Measurements from ENCODE around the gene PACRG.

DNA sequence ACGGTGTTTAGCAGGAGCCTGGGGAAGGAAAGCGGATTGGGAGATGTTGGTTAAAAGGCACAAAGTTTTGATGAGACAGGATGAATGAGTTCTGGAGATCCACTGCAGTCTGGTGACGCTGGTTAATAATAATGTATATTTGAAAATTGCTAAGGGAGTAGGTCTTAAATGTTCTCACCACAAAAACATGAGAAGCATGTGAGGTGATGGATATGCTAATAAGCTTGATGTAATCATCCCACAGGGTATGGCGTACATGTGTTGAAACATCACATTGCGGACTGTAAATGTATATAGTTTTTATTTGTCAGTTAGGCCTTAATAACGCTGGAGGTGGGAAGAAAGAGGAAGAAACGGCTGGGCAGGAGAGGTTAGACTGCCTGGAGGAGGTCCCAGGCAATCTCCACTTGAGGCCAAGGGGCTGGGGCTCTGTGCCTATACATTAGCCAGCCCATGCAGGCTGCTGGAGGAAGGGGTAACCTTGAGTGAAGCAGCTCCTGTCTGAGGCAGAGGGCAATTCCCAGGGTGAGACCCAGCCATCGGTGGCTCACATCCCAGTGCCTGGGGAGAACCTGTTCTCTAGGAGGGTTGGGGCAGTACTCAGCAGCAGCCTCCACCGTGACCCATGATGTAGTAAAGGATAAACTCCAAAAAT, 498.5 kb downstream of the PACRG start:
- TF ChIP-seq, protein P1, sequence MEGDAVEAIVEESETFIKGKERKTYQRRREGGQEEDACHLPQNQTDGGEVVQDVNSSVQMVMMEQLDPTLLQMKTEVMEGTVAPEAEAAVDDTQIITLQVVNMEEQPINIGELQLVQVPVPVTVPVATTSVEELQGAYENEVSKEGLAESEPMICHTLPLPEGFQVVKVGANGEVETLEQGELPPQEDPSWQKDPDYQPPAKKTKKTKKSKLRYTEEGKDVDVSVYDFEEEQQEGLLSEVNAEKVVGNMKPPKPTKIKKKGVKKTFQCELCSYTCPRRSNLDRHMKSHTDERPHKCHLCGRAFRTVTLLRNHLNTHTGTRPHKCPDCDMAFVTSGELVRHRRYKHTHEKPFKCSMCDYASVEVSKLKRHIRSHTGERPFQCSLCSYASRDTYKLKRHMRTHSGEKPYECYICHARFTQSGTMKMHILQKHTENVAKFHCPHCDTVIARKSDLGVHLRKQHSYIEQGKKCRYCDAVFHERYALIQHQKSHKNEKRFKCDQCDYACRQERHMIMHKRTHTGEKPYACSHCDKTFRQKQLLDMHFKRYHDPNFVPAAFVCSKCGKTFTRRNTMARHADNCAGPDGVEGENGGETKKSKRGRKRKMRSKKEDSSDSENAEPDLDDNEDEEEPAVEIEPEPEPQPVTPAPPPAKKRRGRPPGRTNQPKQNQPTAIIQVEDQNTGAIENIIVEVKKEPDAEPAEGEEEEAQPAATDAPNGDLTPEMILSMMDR (IDR thresholded peaks at IDR 0.05; ENCODE audit: insufficient read depth, low read length, poor library complexity, severe bottlenecking), result no peak
- no peak for TF ChIP-seq EZH2phosphoT487 (conservative IDR thresholded peaks at IDR 0.05; ENCODE audit: low read length)
